WI38 (cell line): ENCODE results near the gene ADM2.

Experiments used
- H3K4me3 ChIP-seq: 2 replicates; pipeline ENCODE4 v1.5.1; 2011; ENCODE audit warnings: low read depth, mild to moderate bottlenecking, control low read depth, low read length
- TF ChIP-seq, protein P1 (sequence below): IDR thresholded peaks from 2 replicates; pipeline ENCODE4 v1.5.1; 2012; ENCODE audit warnings: low read depth, mild to moderate bottlenecking, control low read depth, low read length

ADM2 gene

GRCh38 chr22:50471197-50471847 lies 10.0 kb upstream of the ADM2 start:
- no peak overlapping the region for H3K4me3 ChIP-seq
- TF ChIP-seq, protein P1, sequence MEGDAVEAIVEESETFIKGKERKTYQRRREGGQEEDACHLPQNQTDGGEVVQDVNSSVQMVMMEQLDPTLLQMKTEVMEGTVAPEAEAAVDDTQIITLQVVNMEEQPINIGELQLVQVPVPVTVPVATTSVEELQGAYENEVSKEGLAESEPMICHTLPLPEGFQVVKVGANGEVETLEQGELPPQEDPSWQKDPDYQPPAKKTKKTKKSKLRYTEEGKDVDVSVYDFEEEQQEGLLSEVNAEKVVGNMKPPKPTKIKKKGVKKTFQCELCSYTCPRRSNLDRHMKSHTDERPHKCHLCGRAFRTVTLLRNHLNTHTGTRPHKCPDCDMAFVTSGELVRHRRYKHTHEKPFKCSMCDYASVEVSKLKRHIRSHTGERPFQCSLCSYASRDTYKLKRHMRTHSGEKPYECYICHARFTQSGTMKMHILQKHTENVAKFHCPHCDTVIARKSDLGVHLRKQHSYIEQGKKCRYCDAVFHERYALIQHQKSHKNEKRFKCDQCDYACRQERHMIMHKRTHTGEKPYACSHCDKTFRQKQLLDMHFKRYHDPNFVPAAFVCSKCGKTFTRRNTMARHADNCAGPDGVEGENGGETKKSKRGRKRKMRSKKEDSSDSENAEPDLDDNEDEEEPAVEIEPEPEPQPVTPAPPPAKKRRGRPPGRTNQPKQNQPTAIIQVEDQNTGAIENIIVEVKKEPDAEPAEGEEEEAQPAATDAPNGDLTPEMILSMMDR: no peak

- TF ChIP-seq, protein P1: no peak
- H3K4me3 ChIP-seq: no peak overlapping the region
Observed at GRCh38 chr22:50471962-50472361, 9.4 kb upstream of the ADM2 start.

DNA sequence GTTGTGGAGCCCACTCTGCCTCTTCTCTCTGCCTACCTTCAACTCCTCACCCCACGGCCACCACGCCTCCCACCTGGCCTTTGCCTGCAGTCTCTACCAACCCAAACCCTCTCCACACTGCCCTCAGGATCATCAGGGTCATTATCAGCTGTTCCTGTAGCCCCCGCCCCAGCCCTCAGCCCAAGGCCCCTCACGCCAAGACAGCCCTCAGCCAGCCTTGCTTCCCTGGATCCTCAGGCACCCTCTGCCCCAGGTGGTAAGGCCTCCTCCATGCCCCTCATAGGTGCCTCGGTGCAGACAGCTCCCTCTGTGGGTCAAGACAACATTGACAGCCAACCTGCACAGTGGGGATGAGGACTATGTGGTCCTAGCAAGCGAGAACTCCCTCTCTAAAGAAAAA lies 8.3 kb upstream of the ADM2 start:
- H3K4me3 ChIP-seq: no peak overlapping the region
- TF ChIP-seq, protein P1: no peak

DNA sequence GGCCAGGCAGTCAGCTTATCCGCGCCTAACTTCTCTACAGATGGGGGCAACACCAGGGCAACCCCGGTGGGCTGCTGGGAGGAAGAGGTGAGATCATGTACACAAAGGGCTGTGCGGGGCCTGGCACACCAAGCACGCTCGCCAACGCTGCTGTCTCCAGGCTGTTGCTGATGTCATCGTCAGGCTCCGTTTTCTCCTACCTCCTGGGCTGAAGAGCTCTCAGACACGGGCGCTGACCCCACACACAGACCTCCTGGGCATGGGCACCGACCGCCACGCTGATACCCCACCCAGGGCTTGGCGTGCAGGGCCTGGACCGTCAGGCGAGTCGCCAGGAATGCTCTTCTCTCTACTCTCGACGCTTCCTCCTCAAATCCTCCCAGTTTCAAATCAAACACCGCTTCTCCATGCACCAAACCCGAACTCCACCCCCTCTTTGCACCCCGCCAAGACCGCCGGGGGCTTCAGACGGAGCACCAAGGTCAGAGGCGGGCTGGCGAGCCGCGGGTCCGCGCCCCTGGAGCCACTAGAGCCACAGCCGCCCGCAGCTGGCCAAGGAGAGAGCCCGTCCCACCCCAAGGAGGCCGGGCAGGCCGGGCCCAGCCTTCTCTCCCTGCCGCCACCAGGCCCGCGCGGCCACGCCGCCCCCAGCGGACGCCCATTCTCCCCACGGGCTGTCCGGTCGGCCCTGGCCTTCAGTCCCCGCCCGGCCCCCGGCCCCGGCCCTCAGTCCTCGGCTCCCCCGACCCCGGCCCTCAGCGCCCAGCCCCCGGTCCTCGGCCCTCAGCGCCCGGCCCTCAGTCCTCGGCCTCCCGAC lies 7.3 kb upstream of the ADM2 start:
- H3K4me3 ChIP-seq: peak overlapping the region; percentile 73
- TF ChIP-seq, protein P1: no peak

GRCh38 chr22:50474710-50475651 lies 6.4 kb upstream of the ADM2 start, which contains the start of gene SBF1:
Gene SBF1 (minus strand): TSS chr22:50475035. CDS start chr22:50474840, 195 bp downstream.
- H3K4me3 ChIP-seq: peak within 1 kb of the TSS; percentile 73
- TF ChIP-seq, protein P1: no peak

DNA sequence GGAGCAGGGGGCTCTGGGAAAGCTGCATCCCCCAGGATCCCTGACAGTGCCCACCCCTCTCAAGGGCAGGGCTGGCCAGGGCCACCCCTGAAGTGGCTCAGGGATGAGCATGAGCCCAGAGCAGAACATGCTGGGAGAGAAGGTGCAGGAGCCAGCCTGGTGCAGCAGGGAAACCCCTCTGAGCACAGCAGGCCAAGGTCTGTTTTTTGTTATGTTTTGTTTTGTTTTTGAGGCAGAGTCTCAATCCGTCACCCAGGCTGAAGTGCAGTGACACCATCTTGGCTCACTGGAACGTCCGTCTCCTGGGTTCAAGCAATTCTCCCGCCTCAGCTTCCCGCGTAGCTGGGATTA lies 5.7 kb upstream of the ADM2 start:
- TF ChIP-seq, protein P1: no peak
- peak overlapping the region; percentile 52 for H3K4me3 ChIP-seq
